Activated naive CD4-positive, alpha-beta T cell treated with anti-CD3 and anti-CD28 coated beads, Interleukin-2, amount 50 U/mL, for 16 hours (primary cell): Measurements from ENCODE around the gene MB21D2.

Source experiments
- DNase-seq: peaks from one replicate; pipeline ENCODE4 v3.0.0-alpha.2; 2020

Gene MB21D2

DNA sequence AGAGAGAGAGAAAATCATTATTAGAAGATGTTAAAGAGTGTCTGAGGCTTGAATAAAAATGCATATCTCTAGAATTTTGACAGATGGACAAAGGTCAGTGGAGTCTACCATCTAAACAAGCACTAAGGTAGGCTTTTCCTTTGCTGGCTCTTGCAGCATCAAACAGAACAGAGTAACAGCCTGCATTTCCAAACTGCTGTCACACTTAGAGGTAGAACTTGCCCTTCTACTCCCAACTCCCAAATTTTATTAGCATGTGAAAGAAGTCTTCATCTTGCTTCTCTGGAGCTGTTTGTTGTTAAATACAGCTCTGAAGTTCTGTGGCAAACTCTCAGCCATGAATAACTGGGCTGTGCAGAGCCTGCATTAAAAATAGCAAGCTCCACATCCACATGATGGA is 4.1 kb upstream of the MB21D2 start:
- DNase-seq: no peak

GRCh38 chr3:192920411-192920810 is 2.8 kb upstream of the MB21D2 start:
- DNase-seq: no peak

- no peak for DNase-seq
Measured at GRCh38 chr3:192919901-192920300, 2.2 kb upstream of the MB21D2 start.

- no peak for DNase-seq
Measured at GRCh38 chr3:192918275-192918588, 576 bp upstream of the MB21D2 start.

- DNase-seq: peak; percentile 41
Measured at GRCh38 chr3:192917028-192917403, 640 bp downstream of the MB21D2 start.

DNA sequence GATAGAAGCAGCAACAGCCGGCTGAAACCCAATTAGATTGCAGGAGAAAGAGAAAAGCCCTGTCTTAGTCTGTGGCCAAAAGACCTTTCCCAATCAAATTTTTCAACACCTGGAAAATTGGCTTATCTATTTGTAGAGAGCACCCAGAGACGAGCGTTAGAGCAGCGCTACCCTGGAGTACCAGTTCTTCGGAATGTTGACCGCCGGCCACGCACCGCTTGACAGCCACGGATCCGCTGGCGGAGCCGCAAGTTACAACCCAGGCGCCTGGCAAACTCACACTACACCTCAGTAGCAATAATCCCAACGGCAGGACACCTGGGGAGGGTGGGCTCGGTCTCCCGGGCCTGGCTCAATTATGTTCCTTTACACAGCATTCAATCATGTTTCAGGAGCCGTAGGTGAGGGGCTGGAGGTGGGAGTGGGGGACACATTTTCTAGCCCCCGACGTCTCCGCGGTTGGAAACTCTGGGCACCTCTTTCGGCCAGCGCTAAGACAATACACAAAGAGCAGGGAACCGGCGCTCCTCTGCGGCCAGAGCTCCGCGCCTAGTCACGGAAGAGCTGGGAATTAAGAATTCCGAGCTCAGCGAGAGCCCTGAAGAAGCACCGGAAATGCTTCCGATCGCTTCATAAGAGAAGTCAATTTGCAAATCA is 1.2 kb downstream of the MB21D2 start:
- no peak for DNase-seq

- DNase-seq: no peak
Measured at GRCh38 chr3:192915722-192916121, 1.9 kb downstream of the MB21D2 start.

DNA sequence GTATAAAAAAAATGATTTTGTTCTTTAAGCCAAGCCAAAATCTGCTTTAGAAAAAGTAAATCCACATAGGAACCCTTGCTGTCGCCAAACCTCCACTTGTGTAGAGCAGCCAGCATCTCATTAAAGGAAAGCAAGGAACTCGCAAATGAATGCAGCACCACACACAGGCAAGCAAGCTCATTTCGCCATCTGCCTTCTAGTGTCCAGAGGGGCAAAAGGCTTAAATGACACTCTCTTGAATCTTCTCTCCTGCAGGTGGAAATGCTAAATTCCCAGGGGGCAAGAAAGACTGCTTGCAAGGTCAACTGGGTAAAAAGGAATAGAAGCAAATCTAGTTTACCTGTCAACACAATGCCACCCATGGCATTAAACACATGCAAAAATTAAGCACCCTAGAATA is 2.4 kb downstream of the MB21D2 start:
- DNase-seq: no peak

DNA sequence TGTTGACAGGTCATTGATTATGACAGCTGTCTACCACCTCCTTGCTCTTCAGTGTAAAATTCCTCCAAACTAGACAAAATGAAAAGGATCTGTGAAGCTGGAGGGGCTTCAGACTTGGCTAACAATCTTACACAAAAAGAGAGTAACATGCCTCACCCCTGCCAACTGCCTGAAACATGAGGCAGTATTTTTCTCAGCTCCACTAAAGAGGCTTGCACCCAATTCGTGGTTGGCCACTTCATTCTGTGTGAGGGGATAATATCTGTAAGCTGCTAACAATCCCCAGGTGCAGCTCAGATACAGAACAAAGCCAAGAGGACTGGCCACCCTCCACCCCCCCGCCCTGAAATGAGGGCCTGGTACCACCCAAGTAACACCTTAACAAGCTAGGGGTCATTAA is 2.8 kb downstream of the MB21D2 start:
- DNase-seq: no peak

- DNase-seq: no peak
Measured at GRCh38 chr3:192913540-192913939, 4.1 kb downstream of the MB21D2 start.

GRCh38 chr3:192911293-192911692 is 6.4 kb downstream of the MB21D2 start:
- DNase-seq: no peak

GRCh38 chr3:192907784-192908183 is 9.9 kb downstream of the MB21D2 start:
- DNase-seq: no peak

GRCh38 chr3:192906940-192907339 is 10.7 kb downstream of the MB21D2 start:
- DNase-seq: no peak

DNA sequence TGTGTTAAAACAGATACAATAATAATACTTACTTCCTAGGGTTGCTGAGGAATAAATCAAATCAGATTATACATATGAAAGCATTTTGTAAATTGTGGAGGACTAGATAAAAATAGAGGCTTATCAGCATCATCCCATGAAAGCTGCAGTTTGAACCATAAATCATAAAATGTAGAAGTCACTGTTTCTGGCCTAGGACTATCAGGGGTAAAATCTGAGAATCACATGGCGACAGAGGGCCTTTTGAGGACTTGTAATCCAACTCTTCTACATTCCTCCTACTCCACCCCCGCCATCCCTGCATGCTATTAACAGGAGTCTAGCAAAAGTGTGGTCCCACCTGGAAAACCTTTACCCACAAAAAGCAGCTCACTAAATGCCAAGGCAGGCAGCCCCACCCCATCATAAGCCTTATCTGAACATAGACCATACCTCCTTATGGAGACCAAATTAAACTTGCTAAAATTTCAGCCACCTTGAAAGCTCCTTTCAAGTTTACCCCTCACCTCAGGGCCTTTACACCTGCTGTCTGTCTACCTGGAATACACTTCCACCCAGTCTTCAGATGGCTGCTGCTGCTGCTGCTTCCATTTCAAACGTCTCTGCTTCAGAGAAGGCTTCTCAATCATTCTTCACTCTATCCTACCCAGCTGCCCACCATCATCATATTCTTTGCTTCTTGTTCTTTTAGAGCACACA is 11.5 kb downstream of the MB21D2 start:
- DNase-seq: no peak

DNA sequence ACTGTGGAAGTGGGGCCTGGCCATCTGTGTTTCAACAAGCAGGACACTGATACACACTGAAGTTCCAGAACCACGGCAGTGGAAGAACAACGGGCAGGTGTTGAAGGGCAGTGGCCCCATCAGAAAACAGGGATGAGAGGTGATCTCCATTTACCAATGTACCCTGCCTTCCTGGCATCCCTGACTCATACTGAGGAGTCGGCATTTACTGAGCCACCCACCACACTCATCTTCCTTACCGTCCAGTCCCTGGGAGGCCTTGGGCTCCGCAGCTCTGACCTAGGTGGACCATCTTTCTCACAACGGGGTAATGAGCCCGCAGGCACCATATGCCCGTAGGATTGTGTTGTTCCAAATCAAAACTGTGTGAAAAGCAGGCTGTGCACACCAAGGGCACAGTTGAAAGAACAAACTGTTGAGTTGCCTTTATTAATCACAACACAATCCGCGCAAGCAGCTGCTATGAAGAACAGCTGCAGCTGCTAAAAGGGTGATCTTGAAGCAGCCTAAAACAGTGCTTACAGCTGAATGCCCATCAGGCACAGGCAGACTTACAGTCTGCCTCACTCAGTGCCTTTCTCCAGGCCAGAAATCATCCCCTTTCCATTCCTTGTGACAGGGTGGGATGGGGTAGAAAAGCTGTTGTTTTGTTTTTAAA is 12.9 kb downstream of the MB21D2 start:
- DNase-seq: no peak

GRCh38 chr3:192902549-192902948 is 15.1 kb downstream of the MB21D2 start:
- no peak for DNase-seq

- DNase-seq: no peak
Measured at GRCh38 chr3:192901435-192901834, 16.2 kb downstream of the MB21D2 start.

DNA sequence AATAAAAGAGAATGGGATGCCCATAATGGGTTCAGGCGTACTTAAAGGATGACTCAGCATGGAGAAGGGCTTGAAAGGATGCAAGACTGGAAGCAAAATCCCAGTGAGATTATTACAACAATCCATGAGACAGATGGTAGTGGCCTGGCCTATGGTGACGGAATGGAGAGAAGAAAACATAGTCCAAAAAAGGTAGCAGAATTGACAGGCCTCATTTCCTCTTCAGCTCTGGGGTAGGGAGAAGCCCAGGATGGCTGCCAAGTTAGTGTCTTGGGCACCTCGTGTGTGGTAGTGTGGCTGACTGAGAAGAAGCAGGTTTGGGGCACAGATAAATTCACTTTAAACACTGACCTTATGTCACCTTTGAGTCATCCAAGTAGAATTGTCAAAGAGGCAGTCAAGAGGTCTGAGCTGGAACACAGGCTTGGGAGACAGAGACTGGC is 18.1 kb downstream of the MB21D2 start:
- DNase-seq: no peak

DNA sequence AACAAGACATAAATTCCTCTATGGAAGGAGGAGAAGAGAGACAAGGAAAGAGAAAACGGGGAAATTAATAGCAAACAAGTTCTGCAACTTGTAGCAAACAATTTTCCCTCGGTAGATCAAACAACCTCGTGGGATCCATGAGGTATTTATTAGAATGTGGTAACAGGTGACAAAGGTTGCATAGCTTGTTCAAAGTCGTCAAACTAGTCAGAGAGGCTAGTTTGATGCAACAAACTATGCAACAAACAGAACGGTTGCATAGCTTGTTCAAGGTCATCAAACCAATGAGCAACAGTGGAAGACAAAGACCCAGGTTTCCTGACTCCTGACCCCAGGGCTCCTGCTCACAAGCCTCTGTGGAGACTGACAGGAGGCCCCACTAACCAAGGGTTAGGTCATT is 20.7 kb downstream of the MB21D2 start:
- DNase-seq: no peak

DNA sequence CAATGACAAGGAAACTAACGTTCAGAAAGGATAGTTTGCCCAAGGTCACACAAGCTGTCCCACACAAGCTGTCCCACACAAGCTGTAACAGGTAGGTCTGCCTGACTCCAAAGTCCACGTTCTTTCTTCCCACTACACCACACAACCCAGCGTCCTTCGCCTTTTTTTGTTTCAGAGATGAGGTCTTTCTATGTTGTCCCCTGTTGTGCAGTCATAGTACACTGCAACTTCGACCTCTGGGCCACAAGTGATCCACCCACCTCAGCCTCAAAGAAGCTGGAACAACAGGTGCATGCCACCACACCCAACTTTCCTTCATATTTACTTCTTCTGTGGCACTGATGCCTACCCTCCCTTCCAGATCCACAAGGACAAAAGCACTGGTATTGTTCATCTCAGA is 21.4 kb downstream of the MB21D2 start:
- no peak for DNase-seq

DNA sequence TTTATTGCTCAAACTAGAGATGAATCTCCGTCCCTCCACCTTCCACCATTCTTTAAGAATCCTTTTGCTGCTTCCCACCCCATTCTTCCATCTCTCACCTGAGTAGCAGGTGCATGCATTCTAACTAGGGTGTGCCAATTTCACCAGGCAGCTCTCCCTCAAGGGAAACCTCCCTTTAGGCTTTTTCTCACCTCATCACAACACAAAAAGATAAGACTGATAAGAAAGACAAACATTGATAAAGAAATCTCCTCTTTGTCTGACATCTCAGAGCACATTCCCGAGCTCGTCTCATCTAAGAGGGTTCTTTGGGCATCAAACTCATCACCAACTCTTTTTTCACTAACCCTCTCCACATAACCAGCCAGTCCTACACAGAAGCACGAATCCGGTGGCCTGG is 23.0 kb downstream of the MB21D2 start:
- no peak for DNase-seq

DNA sequence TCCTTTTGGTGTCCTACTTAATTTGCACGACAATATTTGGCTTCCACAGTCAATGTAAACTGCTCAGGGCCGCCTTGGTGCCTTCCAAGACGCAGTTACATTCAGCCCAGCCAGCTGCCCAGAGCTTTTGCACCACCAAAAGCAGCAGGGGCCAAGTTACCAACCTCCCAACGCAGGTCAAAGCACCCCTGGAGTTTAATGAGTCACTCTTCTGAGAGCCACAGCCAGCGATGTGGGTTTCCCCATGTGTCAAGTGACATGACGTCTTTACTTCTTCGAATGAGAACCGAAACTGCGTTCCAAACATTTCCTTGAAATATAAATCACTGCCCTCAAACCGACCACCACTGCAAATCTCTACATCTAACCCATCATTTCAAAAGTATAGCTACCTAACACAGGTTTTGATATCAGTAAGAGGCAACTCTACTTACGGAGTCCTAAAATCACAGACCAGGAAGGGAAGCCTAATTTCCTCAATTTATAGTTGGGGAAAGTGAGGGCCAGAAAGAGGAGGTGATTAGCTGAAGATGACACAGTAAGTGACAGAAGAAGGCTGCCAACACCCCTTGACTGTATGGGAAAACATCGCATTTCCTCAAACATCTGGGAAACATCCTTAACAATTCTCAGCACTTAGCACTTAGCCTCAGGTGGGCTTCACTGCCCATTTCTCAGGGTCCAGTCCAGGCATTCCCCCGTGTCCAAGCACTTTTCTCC is 24.5 kb downstream of the MB21D2 start:
- DNase-seq: peak; percentile 46
